ENCODE results near the gene MED12L.

The MED12L gene

GRCh38 chr3:151133917-151134450 is 48.5 kb downstream of the MED12L start:
- H3K27ac Mint-ChIP-seq = no peak overlapping the region

GRCh38 chr3:151135541-151136337 is 50.3 kb downstream of the MED12L start:
- Mint-ChIP-seq H3K36me3 (ENCODE audit: low read depth) (peaks cover 37% of the 10 kb centered on the region), H3K4me3 (no peak overlapping the region), H3K27me3 (ENCODE audit: low read depth) (no peaks in the 10 kb centered on the region), H3K27ac (no peak overlapping the region), H3K9me3 (peaks cover 5% of the 10 kb centered on the region), H3K4me1 (no peaks in the 10 kb centered on the region)
- no peak for TF ChIP-seq CTCF (IDR thresholded peaks at IDR 0.05; ENCODE audit: unreplicated experiment in 3 of 3)

More at GRCh38 chr3:151133917-151134450, 48.5 kb downstream of the MED12L start:
- Mint-ChIP-seq H3K27me3 (ENCODE audit: low read depth) (no peaks in the 10 kb centered on the region), H3K36me3 (ENCODE audit: low read depth) (peaks cover 38% of the 10 kb centered on the region), H3K4me3 (no peak overlapping the region), H3K4me1 (no peaks in the 10 kb centered on the region), H3K9me3 (peaks cover 3% of the 10 kb centered on the region)
- TF ChIP-seq CTCF (IDR thresholded peaks at IDR 0.05; ENCODE audit: unreplicated experiment in 3 of 3) = no peak

- peaks cover 18% of the 10 kb centered on the region for H3K4me1 Mint-ChIP-seq
- no peak for TF ChIP-seq CTCF (IDR thresholded peaks at IDR 0.05; ENCODE audit: unreplicated experiment in 3 of 3)
- no peaks in the 10 kb centered on the region for H3K27me3 Mint-ChIP-seq (ENCODE audit: low read depth)
- H3K27ac Mint-ChIP-seq = peak overlapping the region; percentile 3 to 58 (median 9)
- no peak overlapping the region for H3K4me3 Mint-ChIP-seq
- peaks cover 5% of the 10 kb centered on the region for H3K9me3 Mint-ChIP-seq
- peaks cover 14% of the 10 kb centered on the region for H3K36me3 Mint-ChIP-seq (ENCODE audit: low read depth)
These were observed 57.5 kb downstream of the MED12L start for GRCh38 chr3:151142929-151143328.

GRCh38 chr3:151144016-151144415 is 58.6 kb downstream of the MED12L start:
- no peak overlapping the region for H3K4me3 Mint-ChIP-seq
- H3K4me1 Mint-ChIP-seq = peaks cover 18% of the 10 kb centered on the region

GRCh38 chr3:151144760-151145159 is 59.3 kb downstream of the MED12L start:
- Mint-ChIP-seq H3K27ac (no peak overlapping the region), H3K36me3 (ENCODE audit: low read depth) (peaks cover 4% of the 10 kb centered on the region), H3K27me3 (ENCODE audit: low read depth) (no peaks in the 10 kb centered on the region), H3K4me1 (peaks cover 18% of the 10 kb centered on the region), H3K9me3 (no peaks in the 10 kb centered on the region), H3K4me3 (no peak overlapping the region)
- no peak for TF ChIP-seq CTCF (IDR thresholded peaks at IDR 0.05; ENCODE audit: unreplicated experiment in 3 of 3)

More at GRCh38 chr3:151144016-151144415, 58.6 kb downstream of the MED12L start:
- TF ChIP-seq CTCF (IDR thresholded peaks at IDR 0.05; ENCODE audit: unreplicated experiment in 3 of 3) = no peak
- Mint-ChIP-seq H3K36me3 (ENCODE audit: low read depth) (peaks cover 5% of the 10 kb centered on the region), H3K9me3 (peaks cover 2% of the 10 kb centered on the region), H3K27me3 (ENCODE audit: low read depth) (no peaks in the 10 kb centered on the region), H3K27ac (peak overlapping the region in 2 of 3 experiments; percentile 3 to 58)

- Mint-ChIP-seq H3K4me3 (no peak overlapping the region), H3K27ac (no peak overlapping the region), H3K9me3 (no peaks in the 10 kb centered on the region), H3K27me3 (ENCODE audit: low read depth) (no peaks in the 10 kb centered on the region), H3K36me3 (ENCODE audit: low read depth) (peaks cover 6% of the 10 kb centered on the region), H3K4me1 (peaks cover 18% of the 10 kb centered on the region)
- TF ChIP-seq CTCF (IDR thresholded peaks at IDR 0.05; ENCODE audit: unreplicated experiment in 3 of 3) = no peak
These were observed 60.2 kb downstream of the MED12L start for GRCh38 chr3:151145713-151146070.

Data from nephron (organoid).